UCSD-AML1 (cell line): Measurements from ENCODE around the gene PHYH.
"Not testable (repeated sequence)": the region's sequence is repeated elsewhere in the genome, so short reads cannot be mapped to it uniquely, and the experiment has no call there.

ENCODE experiments used
- DNase-seq: peaks from one replicate; lab custom pipeline; 2025; ENCODE audit not compliant: unreplicated experiment; lab: John Stamatoyannopoulos, UW

Gene PHYH

DNA sequence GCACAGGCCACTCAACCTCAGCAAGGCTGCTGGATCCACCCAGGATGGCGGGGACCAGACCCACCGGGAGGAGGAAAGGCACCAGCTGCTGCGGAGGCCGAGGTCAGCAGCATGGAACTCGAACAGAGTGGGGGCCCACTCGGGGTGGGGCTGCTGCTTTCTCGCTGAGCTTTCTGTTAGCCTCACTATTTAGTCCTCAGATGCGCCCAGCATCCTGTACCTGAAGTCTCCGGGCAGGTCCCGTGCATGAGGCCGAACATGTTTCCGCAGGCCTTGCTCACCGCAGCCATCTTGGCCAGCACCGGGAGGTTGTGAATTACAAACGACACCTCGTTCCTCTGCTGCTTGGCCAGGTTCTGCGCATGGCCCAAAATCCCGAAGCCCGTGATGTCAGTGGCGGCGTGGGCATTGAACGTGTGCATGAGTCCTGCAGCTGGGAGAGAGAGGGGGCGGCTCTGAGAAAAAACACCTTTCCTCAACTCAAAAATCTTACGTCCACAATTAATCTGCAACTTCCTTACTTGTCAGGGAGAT is 22.8 kb upstream of the PHYH start:
- DNase-seq: no peak

- no peak for DNase-seq
Measured at GRCh38 chr10:13321576-13321975, 21.7 kb upstream of the PHYH start.

- DNase-seq: no peak
Measured at GRCh38 chr10:13319166-13319565, 19.3 kb upstream of the PHYH start.

DNA sequence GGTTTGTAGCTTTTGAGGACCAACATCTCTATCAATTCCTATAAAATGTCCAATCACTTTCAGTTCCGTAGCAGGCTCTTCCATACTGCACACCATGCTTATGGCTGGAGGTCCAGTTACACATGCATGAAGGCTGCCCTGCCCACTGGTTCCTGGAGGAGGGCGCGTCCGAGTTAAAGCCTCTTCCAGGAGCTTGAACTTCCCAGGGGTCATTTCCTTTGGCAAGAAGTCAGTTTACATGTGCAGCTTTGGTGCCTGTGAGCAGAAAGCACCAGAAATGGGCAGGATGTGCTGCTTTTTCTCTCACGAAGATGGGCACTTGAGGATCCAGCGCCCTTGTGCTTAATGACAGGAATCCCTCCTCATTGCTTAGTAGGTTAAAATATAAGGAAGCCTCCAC is 17.6 kb upstream of the PHYH start:
- no peak for DNase-seq

DNA sequence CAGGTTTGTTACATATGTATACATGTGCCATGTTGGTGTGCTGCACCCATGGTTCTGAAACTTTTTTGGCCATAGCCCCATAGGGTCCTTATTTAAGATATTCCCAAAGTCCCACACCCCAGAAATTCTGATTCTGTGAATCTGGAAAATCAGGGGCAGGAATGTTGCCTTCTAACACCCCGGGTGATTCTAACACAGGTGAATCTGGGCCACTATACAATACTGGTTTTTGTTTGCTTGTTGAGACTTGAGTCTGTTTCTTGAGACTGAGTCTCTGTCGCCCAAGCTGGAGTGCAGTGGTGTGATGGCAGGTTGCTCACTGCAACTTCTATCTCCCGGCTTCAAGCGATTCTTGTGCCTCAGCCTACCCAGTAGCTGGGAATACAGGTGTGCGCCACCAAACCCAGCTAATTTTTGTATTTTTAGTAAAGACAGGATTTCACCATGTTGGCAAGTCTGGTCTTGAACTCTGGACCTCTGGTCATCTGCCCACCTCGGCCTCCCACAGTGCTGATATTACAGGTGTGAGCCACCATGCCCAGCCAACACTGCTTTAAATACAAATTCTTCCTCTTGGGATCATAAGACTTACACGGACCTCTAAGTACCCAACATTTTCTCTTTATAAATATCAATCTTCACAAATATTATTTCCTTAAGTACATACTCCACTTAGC is 16.9 kb upstream of the PHYH start:
- no peak for DNase-seq

GRCh38 chr10:13315361-13315760 is 15.5 kb upstream of the PHYH start:
- no peak for DNase-seq

- no peak for DNase-seq
Measured at GRCh38 chr10:13311177-13311575, 11.3 kb upstream of the PHYH start.

DNA sequence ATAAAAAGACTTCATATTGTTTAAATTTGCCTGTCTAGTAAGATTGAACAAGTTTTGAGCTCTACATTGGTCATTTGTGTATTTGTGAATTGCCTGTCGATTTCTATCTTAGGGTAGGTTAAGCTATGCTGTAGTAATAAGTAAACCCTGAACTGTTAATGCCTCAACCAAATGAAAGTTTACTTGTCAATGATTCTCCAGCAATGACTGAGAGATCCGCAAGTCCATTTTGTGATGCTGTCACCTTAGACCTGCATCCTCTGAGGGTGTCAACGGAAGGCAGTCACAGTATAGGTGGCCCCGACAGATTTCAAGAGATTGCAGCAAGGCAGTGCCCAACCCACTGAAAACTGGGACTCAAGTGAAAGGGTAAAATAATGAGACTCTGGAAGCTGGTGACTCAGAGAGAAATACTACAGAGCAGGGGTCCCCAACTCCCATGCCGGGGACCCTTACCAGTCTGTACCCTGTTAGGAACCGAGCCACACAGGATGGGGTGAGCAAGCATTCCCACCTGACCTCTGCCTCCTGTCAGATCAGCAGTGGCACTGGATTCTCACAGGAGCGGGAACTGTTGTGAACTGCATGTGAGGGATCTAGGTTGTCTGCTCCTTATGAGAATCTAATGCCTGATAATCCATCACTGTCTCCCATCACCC is 10.8 kb upstream of the PHYH start:
- DNase-seq: no peak

DNA sequence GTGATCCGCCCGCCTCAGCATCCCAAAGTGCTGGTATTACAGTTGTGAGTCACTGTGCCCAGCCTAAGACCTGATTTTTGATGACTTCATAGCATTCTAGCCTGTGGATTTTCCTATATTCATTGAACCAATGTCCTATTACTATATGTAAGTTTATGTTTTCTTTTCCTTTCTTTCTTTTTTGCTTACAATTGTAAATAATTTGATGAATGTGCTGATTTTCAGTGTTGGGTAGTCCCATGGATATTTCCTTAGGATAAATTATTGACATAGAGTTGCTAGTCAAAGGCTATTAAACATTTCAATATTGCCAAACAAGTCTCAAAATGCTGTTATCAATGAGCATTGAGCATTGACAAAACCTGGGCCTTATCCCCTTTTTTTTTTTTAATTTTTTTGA is 9.9 kb upstream of the PHYH start:
- no peak for DNase-seq

DNA sequence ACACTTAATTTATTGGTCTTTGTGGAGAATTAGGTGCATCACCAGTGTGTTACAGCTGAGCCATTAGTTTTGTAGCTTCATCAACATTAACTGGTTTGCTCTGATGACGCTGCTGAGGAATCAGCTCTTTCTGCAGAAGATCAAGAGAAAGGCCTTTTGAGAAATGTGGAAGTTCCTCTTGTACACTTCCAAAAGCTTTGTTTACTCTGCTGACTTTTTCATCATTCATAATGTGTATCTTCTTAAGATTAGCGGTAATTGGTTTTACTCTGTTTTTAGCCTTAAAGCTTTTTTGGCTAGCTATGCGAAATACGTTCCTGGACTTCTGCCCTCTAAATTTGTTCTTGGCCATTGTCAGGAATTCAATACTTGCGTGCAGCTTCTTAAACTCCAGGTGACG is 8.2 kb upstream of the PHYH start:
- no peak for DNase-seq

- DNase-seq: no peak
Measured at GRCh38 chr10:13306103-13306502, 6.2 kb upstream of the PHYH start.

- DNase-seq: no peak
Measured at GRCh38 chr10:13302821-13303555, 3.1 kb upstream of the PHYH start.

GRCh38 chr10:13298748-13299436 is 972 bp downstream of the PHYH start:
- no peak for DNase-seq

DNA sequence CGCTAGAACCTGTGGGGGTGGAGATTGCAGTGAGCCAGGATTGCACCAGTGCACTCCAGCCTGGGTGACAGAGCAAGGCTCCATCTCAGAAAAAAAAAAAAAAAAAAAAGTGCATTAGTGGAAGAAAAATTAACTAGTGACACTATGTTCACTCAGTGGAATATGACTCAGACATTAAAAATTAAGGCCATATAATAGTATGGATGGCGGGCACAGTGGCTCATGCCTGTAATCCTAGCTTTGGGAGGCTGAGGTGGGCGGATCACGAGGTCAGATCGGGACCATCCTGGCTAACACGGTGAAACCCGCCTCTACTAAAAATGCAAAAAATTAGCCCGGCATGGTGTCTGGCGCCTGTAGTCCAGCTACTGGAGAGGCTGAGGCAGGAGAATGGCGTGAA is 3.4 kb downstream of the PHYH start:
- DNase-seq: no peak

DNA sequence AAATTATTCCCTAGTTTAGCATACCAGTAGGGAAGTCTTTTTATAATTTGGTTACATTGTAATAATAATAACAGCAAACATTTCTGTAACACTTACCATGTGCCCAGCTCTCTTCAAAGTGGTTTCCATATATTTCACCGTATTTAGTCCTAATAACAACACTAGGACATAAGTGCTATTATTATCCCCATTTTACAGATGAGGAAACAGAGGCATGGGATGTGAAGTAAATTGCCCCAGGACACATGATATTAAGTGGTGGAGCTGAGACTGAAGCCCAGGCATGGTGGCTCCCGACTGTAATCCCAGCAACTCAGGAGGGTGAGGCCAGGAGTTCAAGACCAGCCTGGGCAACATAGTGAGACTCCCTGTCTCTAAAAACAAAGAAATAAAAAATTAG is 5.1 kb downstream of the PHYH start:
- DNase-seq: no peak

- DNase-seq: no peak
Measured at GRCh38 chr10:13291821-13292773, 7.8 kb downstream of the PHYH start.

DNA sequence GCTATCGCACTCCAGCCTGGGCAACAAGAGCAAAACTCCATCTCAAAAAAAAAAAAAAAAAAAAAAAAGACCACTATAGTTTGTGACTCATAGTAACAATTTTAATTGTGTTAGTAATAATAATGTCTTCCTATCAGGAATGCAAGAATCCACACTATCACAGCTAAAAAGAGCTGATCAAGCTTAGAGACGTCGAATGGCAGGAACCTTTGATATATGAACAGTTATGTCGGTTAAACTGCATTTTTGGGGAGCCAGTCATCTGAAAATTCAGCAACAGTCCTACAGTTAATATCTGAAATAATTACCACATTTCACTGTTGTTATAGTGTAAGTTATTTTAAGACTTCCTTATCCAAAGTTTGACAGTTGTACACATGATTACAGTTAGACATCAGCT is 8.8 kb downstream of the PHYH start:
- no peak for DNase-seq

DNA sequence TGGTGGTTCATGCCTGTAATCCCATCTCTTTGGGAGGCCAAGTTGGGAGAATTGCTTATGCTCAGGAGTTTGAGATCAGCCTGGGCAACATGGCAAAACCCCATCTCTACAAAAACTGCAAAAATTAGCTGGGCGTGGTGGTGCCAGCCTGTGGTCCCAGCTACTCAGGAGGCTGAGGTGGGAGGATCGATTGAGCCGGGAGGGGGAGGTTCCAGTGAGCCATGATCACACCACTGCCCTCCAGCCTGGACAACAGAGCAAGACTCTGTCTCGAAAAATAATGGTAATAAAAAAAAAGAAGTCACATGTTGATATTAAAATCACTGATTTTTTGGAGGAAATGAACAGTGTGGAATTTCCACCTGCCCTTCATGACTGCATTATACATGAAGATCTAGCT is 15.8 kb downstream of the PHYH start:
- no peak for DNase-seq

- not testable (repeated sequence) for DNase-seq
Measured at GRCh38 chr10:13282348-13282747, 17.5 kb downstream of the PHYH start.

GRCh38 chr10:13276749-13277365 is 23.0 kb downstream of the PHYH start:
- DNase-seq: no peak
